ENCODE measurements around the gene POU2AF1.

DNA sequence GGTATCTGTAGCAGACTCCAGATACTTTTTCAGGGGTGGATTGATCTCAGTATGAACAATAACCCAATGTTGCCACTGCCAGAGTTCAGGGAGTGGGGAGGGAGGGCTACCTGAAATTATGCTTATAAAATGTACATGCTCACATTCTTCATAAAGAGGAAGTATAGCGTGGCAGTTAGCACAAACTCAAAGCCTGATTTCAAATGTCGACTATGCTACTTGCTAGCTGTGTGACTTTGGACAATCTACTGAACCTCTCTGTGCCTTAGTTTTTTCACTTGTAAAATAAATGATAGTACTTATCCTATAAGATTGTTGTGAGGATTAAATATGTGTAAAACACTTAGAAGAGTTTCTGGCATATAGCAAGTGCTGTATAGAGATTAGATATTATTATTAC, 26.5 kb upstream of the POU2AF1 start:
- TF ChIP-seq ZNF384 (IDR thresholded peaks at IDR 0.05): no peak
- TF ChIP-seq NFRKB (IDR thresholded peaks at IDR 0.05): no peak
- no peak for TF ChIP-seq HDGF (IDR thresholded peaks at IDR 0.05; ENCODE audit: borderline replicate concordance)
- no peak for TF ChIP-seq LEF1 (IDR thresholded peaks at IDR 0.05; ENCODE audit: borderline replicate concordance)
- TF ChIP-seq BHLHE40 (IDR thresholded peaks at IDR 0.05; ENCODE audit: borderline replicate concordance): no peak

All from HEK293T (cell line).